Cardiac septum (tissue), 1 donor: ENCODE data around the gene LY86. TPM values are rescaled to one million over a fixed set of nuclear protein-coding genes. Genes with fewer than 3 reads are reported as not detected.

ENCODE experiments used
- DNase-seq: peaks from one replicate; pipeline ENCODE4 v3.0.0-alpha.2; 2020; ENCODE audit warnings: low spot score
- intact Hi-C: fragments of 100-400 bp; cut with DNase I; formaldehyde crosslinking; loops from one replicate; pipeline ENCODE4 v1.14.0; 2022
- total RNA-seq: library from RNA; stranded (reverse); fragmentation: NEBNext Ultra II Directional; extraction: Animal tissue kit (Norgen Biotek cat#: 25700); gene quantifications from one replicate; pipeline ENCODE4 v1.2.1, GENCODE V29; 2021
- donor health status: DM: no; HTN: no; CAD: no.

LY86 gene
- total RNA-seq, 1 donor from 2014 or later = 1.9 TPM

DNA sequence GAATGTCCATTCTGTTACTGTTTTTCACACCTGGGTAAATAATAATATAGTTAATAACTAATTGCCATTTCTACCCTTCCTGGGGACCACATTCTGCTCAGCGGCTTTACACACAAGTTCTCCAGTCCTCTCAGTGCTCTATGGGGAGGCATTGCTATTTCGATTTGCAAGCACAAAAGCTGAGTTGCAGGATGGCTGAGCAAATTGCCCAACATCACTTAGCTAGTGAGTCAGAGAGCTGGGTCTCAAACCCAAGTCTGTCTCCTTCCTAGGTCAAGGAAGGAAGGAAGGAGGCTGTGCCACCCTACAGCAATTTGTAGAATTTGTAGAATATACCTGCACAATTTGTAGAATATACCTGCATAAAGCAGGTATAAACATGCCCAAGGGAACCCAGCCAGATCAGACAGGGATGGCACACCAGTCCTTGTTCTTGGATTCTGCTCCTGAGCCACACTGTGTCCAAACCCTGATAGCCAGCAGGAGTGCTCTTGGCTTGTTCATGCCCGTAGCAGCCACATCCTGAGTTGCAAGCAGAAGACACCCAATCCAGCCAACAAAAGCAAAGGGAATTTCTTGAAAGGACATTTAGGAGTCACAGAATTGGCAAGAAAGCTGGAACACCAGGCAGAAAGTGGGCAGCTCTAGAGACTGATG lies 56.9 kb downstream of the LY86 start:
- intact Hi-C loops = no loop called here
- no peak for DNase-seq

DNA sequence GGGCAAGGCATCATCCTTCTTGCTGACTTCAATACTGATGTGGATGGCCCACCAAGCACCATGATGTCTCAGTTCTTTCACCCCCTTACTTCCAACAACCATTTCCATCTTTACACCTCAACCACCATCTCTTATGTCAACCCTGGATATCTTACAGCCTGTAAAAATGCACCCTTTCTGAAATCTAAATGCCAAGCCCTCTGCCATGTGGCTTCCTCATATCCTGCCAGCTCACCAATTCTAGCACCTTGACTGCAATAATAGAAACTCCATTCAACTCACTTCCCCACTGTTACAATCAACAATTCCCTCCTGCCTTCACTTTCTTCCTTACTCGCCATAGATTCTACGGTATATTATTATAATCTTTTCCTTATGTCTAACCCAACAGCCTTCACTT lies 57.9 kb downstream of the LY86 start:
- no peak for DNase-seq
- intact Hi-C loops = no loop called here

DNA sequence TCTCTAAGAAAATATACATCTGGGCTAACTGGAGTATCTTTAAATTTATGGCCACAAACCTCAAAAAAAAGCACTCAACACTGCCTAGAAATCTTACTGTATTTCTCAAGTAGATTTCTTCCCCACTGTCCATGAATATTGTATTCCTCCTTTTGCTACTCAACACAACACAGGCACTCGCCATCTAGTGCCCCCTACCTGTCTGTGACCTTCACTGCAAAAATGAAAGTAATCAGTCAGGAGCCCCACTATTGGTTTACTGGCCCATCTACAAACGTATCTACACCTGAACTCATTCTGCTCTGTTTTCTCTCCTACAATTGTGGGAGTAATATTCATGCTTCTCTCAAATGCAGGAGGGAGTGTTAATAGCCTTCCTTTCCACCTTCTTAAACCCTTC lies 58.3 kb downstream of the LY86 start:
- no peak for DNase-seq
- intact Hi-C loops = no loop called here

DNA sequence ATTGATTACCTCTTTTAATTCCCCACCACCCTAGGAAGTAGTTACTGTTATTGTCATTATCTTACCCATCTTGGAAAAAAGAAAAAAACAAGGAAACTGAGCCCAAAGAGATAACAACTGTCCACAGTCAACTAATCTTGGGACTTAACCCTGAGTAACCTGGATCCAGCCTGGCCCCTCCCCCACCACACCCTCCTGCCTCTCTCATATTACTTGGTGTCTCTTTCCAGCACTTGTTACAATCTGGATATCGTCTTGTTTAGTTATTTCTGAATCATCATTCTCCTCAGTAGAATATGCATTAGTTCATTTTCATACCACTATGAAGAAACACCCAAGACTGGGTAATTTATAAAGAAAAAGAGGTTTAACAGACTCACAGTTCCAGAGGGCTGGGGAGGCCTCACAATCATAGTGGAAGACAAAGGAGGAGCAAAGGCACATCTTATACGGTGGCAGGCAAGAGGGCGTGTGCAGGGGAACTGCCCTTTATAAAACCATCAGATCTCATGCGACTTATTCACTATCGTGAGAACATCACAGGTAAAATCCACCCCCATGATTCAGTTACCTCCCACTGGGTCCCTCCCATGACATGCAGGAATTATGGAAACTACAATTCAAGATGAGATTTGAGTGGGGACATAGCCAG lies 60.3 kb downstream of the LY86 start:
- DNase-seq = no peak
- intact Hi-C loops = no loop called here

DNA sequence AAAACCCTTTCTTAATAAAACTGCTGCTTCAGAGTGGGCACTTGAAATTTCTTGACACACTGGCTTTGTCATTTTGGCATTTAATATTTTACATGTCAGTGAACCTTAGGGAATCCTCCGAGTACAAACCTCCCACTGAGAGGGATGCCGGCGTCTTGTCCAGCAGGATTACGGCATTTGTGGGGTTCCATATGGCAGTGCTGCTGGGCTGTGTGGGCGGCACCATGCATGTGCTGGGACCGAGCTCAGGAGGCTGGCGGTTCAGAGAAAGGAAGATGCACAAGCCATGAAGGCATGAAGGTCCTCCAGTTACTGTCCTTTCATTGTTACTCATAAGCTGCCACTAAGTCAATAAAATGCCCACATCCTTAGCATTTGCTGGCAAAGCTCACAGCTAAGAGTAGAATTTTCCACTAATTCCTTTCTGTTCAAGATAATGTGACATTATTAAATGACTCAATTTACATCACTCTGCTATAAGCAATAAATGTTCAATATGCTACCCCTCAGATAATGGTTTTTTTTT lies 61.4 kb downstream of the LY86 start:
- no peak for DNase-seq
- intact Hi-C loops = no loop called here

DNA sequence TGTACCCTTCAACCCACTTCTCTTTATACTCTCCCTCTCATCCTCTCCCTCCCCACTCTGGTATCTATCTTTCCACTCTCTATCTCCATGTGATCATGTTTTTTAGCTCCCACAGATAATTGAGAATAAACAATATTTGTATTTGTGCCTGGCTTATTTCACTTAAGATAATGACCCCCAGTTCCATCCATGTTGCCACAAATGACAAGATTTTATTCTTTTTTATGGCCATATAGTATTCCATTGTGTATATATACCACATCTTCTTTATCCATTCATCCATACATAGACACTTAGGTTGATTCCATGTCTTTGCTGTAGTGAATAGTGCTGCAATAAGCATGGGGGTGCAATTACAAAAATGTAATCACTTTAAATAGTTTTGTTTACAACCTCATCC lies 62.3 kb downstream of the LY86 start:
- DNase-seq = no peak
- intact Hi-C loops = no loop called here

DNA sequence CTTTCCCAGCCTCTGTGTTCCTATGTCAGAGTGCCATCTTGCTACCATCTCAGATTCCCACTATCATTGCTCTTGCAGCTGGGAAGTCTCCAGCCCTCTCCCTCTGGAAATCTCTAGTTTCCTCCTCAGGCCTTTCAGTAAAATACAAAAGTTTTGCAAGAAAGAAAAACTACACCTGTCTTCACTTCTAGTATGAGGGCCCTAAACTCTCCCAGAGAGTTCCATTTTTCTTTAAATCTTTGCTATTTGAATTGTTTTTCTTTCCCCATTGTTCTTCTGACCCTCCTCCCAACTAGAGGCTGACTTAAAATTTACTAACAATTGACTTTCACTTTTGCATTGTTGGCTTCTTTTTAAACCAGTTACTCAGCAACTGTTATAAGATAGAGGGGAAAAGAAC lies 62.8 kb downstream of the LY86 start:
- intact Hi-C loops = no loop called here
- DNase-seq = no peak

DNA sequence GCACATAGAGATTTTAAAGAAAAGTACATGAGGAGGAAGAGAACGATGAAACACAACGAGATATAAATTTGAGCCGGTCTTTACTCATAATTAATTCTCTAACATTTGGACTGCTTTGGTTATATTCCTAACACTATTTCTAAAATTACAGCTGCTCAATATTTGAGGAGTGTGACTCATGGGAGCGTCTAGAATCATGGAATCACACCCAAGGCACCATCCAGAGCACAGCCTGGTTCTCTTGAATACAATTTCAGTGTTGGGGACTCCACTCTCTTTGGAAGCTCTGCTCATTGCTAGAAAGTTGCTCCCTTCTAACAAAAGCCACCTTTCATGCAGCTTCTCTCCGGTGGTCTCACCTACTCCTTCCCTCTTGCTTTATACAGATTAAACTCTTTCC lies 64.4 kb downstream of the LY86 start:
- no peak for DNase-seq
- intact Hi-C loops = no loop called here

DNA sequence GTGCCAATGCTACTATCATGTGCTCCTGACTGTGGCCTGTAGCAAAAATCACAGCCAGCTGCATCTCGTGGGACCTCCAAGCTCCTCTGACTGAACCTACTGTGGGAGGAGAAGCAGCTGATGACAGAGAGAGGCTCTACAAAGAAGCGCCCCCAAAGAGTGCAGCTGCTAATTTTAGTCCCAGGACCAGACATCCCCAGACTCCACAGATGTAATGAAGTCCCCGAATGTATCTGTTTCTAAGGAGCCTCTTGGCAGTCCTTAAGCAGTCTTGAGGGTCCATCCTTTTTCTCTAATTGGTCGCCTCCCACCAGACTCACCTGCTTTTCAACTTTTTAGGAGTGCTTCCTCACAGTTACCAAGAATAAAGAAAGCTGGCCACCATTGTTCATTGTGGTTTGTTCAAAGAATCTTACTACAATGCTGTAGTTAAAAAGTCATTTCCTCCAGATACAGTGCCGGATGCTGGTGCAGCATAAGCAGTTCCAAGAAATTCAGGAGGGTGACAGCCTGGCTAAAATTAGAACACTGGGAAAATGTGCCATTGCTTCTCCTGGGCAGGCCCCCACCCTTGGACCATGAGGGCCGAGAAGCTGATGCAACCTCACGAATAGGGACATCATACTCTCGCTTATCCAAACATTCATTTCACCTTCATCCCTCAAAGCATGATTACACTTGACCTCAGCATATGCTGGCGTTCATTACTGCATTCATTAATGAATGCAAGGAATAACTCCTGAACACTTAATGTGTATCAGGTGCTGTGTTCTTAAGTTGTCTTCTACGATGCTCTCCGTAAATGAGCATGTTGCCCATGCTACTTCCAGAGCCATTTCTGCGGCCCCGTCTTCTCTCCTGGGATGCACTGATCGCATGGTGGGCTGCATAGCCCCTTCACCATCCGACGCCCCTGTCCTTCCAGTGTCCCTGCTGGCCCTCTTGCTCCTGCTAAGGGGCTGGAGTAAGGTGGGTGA lies 66.4 kb downstream of the LY86 start:
- intact Hi-C loops = loop anchor here (2.0 kb wide), 1 partner anchor 58 kb away; no protein-coding TSS in a partner anchor
- no peak for DNase-seq

DNA sequence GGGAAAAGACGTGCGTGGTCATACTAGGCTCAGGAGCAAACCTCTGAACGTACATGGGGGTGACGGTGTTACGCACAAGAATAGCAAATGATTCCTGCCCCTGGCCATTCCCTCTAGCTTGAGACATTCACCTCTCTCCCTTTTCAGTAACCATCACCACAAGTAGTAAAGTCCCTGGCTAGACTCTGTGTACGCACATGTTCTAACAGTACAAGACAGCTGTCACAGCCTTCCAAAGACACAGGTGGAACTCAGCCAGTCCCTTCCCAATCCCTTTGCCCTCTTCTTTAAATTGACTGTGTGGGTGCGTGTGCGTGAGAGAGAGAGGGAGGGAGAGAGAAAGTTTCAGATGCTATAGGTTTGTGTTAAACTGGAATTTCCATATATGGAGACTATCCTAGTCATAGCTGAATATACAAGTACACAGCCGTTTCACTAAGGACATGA lies 67.3 kb downstream of the LY86 start:
- DNase-seq = no peak
- intact Hi-C loops = loop anchor here (2.0 kb wide), 1 partner anchor 59 kb away; no protein-coding TSS in a partner anchor

DNA sequence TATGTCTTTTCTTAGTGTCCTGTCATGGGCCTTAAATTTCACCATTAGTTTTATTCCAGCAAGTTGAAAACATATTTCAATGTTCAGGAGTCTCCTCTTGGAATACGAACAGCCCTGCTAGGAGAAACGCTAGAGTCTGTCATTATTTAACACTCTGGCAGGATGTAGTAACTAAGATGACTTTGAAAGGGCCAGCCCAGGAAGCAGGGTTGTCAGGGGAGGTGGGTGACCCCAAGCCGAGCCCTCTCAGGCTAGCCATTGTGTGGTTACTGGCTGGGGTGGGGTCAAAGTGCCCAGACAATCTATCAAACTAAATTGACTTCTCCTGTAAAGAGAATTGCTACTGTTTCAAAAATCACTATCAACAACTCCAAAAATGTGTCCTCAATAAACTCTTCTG lies 67.8 kb downstream of the LY86 start:
- intact Hi-C loops = no loop called here
- no peak for DNase-seq

DNA sequence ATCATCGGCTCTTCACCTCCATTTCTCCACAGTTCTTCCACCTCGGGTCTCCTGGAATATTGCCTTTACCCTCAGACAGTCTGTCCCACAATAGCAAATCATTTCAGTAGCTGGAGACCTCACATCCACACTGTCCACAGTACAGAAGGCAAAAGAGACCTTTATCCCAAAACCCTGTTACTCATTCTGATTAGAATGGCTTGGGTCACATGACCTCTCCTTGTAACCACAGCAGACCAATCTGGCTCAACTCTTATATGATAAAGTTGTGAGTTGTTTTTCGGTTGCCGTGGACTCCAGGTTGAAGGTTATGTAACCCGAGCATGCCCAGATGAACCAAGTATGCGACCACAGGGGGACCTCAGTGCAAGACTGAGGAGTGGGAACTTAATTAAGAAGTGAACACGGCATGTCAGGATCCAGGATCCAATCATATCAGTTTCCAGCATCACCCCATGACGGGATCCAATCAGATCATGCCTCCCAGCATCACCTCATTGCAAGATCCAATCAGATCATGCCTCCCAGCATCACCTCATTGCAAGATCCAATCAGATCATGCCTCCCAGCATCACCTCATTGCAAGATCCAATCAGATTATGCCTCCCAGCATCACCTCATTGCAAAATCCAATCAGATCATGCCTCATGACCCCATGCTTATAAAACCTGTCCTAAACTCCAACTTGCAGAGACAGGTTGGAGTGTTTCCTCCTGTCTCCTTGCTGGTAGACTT lies 68.7 kb downstream of the LY86 start:
- intact Hi-C loops = no loop called here
- no peak for DNase-seq

DNA sequence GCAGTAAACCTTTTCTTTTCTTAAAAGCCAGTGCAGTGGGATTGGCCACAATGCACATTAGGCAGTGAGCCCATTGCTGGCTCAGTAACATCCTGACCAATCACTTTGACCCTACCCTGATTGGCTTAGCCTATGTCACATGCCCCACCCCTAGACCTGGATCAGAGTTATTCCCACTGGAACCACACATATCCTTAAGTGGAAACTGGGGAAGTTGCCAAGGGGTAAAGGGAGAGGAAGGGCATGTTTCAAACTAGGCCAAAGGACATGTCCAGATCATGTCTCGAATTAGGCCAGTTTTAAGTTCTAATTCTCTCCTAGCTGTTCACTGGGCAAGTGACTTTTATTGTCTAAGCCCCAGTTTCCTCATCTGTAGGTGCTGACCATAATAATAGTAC lies 69.3 kb downstream of the LY86 start:
- no peak for DNase-seq
- intact Hi-C loops = no loop called here

DNA sequence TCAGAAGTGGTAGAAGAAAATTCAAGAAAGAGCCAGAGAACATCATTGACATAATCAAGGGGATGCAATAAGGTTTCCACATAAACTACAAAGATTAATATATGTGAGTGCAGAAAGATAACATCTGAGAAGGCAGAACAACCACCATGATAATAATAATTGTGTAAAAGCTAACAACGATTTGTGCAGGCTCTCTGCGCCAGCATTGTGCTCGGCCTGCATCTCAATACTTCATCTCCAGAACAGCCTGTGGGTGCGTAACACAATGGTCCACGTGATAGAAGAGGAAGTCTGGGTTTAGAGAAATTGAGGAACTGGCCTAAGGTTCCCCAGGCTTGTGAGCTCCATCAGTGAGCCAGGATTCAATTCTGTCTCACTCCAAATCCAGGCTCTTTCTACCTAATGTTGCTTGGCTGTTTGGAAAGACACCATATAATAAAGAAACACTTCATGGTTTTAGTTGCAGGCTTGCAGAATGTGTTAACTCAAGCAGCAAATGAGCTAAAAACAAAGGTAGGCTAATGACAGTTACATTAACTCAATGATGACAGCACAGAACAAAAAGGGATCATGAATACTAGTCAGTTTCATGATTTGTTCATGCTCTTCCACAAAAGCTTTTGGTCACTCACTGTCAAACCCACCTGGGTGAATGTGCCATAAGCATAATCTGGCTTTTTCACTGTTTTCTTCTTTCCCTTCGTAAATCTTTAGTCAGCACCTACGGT lies 71.2 kb downstream of the LY86 start:
- no peak for DNase-seq

DNA sequence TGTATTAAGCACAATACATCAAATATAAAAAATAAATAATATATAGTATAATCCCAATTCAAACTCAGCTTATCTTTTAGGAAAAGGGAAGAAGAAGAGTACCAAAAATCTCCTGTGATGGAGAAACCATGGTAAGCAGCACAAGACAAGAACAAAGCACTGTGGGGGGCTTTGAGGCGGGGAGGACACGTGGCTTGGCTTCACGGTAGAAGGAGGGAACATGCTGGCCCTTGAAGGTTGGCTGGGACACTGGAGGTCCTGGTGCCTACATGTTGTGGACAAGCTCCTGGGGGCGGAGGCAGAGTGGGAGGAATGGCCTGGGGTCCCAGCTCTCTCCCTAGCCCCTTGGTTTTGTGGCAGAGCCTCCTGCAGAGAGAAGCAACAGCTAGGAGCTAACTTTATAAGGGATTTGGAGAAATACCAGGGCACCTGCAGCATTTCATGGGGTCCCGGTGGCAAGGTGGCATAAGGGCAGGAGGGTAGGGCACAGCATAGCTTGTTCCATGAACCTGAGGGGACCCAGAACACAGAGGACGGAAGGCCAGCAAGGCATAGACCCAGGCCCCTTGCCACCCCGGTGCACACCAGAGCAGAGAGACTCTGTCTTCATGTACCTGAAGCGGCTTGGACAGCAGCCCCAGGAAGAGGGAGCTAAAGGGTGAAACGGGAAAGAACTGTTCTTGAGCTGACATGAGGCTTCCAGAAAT lies 72.0 kb downstream of the LY86 start:
- intact Hi-C loops = no loop called here
- no peak for DNase-seq

More for the DNA sequence above, 71.2 kb downstream of the LY86 start:
- intact Hi-C loops = no loop called here

DNA sequence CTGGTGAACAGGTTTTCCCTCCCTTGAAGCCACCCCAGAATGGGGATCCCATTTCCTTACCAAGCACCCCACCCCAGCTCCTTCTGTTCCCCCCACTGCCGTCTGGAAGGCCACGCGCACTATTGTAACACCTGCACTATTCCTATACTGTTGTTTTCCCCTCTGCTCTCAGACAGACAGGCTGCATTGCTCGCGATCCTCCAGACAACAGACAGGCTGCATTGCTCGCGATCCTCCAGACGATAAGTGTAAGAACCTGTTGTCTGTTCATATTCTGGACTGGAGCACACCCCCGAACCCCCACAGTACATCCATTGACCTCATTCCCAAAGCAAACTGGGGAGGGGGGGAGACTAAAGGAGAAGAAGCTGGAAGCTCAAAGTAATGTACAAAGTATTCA lies 72.7 kb downstream of the LY86 start:
- DNase-seq = no peak
- intact Hi-C loops = no loop called here

DNA sequence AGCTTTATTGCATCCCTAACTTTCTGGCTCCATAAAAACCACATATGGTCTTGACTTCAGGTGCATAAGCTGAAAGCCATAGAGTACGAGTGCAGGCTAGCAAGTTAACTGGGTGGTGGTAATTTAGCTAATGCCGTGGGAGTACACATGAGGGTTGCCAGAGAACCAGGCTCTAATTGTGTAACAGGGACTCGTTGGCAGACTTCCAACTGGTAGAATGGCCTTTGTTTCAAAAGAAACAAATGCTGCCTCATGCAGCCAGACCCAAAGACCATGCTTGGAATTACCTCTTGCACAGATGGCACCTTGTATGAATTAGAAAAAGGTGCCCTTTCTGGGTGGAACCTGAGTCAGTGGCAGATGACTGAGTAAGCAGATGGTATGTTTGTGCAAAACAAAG lies 73.2 kb downstream of the LY86 start:
- DNase-seq = no peak
- intact Hi-C loops = no loop called here

DNA sequence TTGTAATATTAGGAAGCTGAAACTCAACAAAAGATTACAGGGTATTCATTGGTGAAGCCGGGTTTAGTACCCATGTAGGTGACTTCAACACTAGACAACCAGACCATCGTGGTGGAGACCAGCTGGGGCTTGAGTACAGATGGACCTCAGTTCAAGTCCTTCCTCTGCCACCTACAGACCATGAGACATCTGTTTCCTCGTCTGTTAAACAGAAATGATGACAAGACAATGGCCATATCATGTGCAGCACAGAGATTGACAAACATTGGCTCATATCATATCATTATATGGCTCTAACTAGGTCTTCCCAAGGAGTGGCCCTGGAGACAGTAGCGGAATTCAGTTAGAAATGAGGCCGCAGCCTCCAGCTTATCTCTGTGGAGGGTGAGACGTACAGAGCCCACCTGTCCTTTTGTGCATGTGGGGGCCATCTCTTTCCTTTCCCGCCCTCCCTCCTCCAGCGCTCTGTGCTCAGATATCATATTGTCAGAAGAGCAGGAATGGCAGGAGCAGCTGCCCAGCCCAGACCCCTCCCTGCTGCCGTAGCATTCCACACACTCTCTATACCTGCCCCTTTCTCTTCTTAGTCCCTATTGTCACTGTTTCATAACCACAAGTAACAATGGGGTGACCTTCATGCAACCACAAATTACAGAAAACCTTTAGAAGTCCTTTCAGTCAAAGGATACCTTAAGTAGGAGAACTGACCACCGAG lies 75.1 kb downstream of the LY86 start:
- no peak for DNase-seq
- intact Hi-C loops = no loop called here
